Liver (tissue), 3 donors: ENCODE results near the gene ZIC2.

Experiments used
- ATF3 ChIP-seq: IDR thresholded peaks from 2 replicates; pipeline ENCODE4 v1.6.1; 2016; ENCODE audit warnings: antibody characterized with exemption
- CTCF ChIP-seq: fragments of 150-350 bp; IDR thresholded peaks from 2 replicates; pipeline ENCODE4 v1.5.1; 2017; ENCODE audit warnings: improper control_type of control experiment, low read depth, low read length; ENCODE audit not compliant: missing input control
- EGR1 ChIP-seq, 2 donors: IDR thresholded peaks; 2 replicates each; pipeline ENCODE4 v1.6.1; 2016 to 2018; ENCODE audit warnings: antibody characterized with exemption in 2 of 2, low read depth in 2 of 2
- GABPA ChIP-seq, 2 donors: IDR thresholded peaks in 1 of 2; conservative IDR thresholded peaks in 1 of 2; 2 replicates each; pipeline ENCODE4 v1.6.1; 2016; ENCODE audit warnings: antibody characterized with exemption in 2 of 2, mild to moderate bottlenecking in 1 of 2, moderate library complexity in 1 of 2
- RAD21 ChIP-seq, 2 donors: IDR thresholded peaks; 2 replicates each; pipeline ENCODE4 v1.6.1; 2016; ENCODE audit warnings: antibody characterized with exemption in 2 of 2, mild to moderate bottlenecking in 2 of 2
- SP1 ChIP-seq: IDR thresholded peaks from 2 replicates; pipeline ENCODE4 v1.6.1; 2018; ENCODE audit warnings: antibody characterized with exemption, mild to moderate bottlenecking
- TAF1 ChIP-seq: conservative IDR thresholded peaks from 2 replicates; pipeline ENCODE4 v1.6.1; 2016; ENCODE audit warnings: antibody characterized with exemption, mild to moderate bottlenecking
- YY1 ChIP-seq: IDR thresholded peaks from 2 replicates; pipeline ENCODE4 v1.6.1; 2016; ENCODE audit warnings: antibody characterized with exemption, mild to moderate bottlenecking
- ZBTB33 ChIP-seq: IDR thresholded peaks from 2 replicates; pipeline ENCODE4 v1.6.1; 2016; ENCODE audit warnings: antibody characterized with exemption
- TF ChIP-seq, protein P1 (sequence below): IDR thresholded peaks from 2 replicates; pipeline ENCODE4 v1.6.1; 2016; ENCODE audit warnings: antibody characterized with exemption, mild to moderate bottlenecking
- TF ChIP-seq, protein P2 (sequence below): IDR thresholded peaks from 2 replicates; pipeline ENCODE4 v1.6.1; 2016; ENCODE audit warnings: antibody characterized with exemption
- donor health status: healthy.
- donor health status: healthy.

GRCh38 chr13:99993660-99994637 lies 12.4 kb downstream of the ZIC2 start:
- TF ChIP-seq CTCF (no peak), TAF1 (no peak), EGR1 (IDR thresholded peaks at IDR 0.05; ENCODE audit: low read depth in 2 of 2) (no peak), RAD21 (IDR thresholded peaks at IDR 0.05) (no peak), GABPA (IDR thresholded peaks at IDR 0.05 in 1 of 2, conservative IDR thresholded peaks at IDR 0.05 in 1 of 2) (no peak), YY1 (no peak), ZBTB33 (no peak), ATF3 (no peak), SP1 (no peak)
- TF ChIP-seq, protein P1, sequence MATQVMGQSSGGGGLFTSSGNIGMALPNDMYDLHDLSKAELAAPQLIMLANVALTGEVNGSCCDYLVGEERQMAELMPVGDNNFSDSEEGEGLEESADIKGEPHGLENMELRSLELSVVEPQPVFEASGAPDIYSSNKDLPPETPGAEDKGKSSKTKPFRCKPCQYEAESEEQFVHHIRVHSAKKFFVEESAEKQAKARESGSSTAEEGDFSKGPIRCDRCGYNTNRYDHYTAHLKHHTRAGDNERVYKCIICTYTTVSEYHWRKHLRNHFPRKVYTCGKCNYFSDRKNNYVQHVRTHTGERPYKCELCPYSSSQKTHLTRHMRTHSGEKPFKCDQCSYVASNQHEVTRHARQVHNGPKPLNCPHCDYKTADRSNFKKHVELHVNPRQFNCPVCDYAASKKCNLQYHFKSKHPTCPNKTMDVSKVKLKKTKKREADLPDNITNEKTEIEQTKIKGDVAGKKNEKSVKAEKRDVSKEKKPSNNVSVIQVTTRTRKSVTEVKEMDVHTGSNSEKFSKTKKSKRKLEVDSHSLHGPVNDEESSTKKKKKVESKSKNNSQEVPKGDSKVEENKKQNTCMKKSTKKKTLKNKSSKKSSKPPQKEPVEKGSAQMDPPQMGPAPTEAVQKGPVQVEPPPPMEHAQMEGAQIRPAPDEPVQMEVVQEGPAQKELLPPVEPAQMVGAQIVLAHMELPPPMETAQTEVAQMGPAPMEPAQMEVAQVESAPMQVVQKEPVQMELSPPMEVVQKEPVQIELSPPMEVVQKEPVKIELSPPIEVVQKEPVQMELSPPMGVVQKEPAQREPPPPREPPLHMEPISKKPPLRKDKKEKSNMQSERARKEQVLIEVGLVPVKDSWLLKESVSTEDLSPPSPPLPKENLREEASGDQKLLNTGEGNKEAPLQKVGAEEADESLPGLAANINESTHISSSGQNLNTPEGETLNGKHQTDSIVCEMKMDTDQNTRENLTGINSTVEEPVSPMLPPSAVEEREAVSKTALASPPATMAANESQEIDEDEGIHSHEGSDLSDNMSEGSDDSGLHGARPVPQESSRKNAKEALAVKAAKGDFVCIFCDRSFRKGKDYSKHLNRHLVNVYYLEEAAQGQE: no peak
- TF ChIP-seq, protein P2, sequence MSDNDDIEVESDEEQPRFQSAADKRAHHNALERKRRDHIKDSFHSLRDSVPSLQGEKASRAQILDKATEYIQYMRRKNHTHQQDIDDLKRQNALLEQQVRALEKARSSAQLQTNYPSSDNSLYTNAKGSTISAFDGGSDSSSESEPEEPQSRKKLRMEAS: no peak
